Measurements from ENCODE around the gene FRMD4A.

DNA sequence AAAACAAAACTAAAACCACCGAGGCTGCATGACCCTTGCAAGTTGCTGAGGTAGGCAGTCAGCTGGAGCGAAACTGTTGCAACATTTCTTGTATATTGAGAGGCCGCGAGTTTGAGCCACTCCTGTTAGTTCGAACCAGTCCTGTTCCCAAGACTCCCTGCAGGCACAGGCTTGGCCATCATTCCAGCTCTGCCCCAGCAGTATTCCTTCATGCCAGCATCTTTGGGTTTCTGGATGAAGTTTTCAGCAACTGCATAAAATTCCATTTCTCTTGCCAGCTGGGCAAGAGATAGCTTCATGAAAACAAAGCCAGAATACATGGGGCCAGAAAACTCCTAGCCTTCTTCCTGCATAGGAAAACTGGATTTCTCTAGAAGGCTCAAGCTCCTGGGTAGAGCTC lies 207.6 kb downstream of the FRMD4A start:
- TF ChIP-seq POLR2A (IDR thresholded peaks at IDR 0.05) (no peak), EP300 (IDR thresholded peaks at IDR 0.05; ENCODE audit: low read depth) (no peak), CTCF (IDR thresholded peaks at IDR 0.05) (no peak)
